C4-2B (cell line): ENCODE measurements around the gene COL6A1.
"Not testable (repeated sequence)": the region's sequence is repeated elsewhere in the genome, so short reads cannot be mapped to it uniquely, and the experiment has no call there.

Experiments
- H3K27ac ChIP-seq: fragments of 450-650 bp; 2 replicates; pipeline ENCODE4 v1.5.1; 2017
- ZFX ChIP-seq: fragments of 450-650 bp; IDR thresholded peaks from 2 replicates; pipeline ENCODE4 v1.6.1; 2017
- TF ChIP-seq, protein P1 (sequence below): fragments of 450-650 bp; conservative IDR thresholded peaks from 2 replicates; pipeline ENCODE4 v1.5.1; 2017; ENCODE audit warnings: mild to moderate bottlenecking

The COL6A1 gene

DNA sequence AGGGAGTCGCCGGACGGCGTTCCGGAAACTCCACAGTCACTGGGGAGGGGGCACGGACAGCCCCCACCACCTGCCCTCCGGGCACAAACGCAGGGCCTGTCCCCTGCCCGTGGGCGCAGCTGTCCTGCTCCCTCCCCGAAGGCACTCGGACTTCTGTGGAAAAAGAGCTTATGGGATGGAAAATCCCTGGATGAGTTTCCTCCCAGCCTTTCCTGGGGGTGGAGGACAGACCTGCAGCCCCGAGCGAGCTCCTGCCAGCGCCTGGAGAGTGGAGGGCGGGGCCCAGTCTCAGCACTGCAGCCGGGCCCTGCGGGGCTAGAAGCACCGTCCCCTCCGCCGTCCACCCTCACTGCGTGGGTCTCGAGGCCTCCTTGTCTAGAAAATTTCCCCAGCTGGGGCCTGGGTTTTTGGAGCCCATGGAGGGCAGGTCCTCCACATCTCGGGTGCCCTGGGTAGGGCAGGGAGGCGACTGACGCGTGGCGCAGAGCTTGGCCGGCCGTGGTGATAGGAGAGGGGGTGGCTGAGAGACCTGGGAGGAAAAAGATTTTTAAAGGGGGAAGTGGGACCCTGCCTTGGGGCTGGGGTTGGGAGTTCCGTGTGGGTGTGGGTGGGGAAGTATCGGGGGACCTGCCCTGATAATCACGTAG lies 6.4 kb upstream of the COL6A1 start:
- no peak overlapping the region for H3K27ac ChIP-seq
- TF ChIP-seq, protein P1, sequence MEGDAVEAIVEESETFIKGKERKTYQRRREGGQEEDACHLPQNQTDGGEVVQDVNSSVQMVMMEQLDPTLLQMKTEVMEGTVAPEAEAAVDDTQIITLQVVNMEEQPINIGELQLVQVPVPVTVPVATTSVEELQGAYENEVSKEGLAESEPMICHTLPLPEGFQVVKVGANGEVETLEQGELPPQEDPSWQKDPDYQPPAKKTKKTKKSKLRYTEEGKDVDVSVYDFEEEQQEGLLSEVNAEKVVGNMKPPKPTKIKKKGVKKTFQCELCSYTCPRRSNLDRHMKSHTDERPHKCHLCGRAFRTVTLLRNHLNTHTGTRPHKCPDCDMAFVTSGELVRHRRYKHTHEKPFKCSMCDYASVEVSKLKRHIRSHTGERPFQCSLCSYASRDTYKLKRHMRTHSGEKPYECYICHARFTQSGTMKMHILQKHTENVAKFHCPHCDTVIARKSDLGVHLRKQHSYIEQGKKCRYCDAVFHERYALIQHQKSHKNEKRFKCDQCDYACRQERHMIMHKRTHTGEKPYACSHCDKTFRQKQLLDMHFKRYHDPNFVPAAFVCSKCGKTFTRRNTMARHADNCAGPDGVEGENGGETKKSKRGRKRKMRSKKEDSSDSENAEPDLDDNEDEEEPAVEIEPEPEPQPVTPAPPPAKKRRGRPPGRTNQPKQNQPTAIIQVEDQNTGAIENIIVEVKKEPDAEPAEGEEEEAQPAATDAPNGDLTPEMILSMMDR = no peak
- no peak for TF ChIP-seq ZFX

DNA sequence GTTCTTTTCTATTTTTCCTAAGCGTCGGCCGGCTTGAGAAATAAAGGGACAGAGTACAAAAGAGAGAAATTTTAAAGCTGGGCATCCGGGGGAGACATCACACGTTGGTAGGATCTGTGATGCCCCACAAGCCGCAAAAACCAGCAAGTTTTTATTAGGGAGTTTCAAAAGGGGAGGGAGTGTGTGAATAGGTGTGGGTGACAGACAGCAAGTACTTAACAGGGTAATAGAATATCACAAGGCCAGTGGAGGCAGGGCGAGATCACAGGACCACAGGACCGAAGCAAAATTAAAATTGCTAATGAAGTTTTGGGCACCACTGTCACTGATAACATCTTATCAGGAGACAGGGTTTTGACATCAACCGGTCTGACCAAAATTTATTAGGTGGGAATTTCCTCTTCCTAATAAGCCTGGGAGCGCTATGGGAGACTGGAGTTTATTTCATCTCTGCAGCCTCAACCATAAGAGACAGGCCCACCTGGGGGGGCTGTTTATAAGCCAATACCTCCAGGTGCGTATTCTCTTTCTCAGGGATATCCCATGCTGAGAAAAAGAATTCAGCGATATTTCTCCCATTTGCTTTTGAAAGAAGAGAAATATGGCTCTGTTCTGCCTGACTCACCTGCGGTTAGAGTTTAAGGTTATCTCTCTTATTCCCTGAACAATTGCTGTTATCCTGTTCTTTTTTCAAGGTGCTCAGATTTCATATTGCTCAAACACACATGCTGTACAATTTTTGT lies 5.7 kb upstream of the COL6A1 start:
- not testable (repeated sequence) for H3K27ac ChIP-seq

DNA sequence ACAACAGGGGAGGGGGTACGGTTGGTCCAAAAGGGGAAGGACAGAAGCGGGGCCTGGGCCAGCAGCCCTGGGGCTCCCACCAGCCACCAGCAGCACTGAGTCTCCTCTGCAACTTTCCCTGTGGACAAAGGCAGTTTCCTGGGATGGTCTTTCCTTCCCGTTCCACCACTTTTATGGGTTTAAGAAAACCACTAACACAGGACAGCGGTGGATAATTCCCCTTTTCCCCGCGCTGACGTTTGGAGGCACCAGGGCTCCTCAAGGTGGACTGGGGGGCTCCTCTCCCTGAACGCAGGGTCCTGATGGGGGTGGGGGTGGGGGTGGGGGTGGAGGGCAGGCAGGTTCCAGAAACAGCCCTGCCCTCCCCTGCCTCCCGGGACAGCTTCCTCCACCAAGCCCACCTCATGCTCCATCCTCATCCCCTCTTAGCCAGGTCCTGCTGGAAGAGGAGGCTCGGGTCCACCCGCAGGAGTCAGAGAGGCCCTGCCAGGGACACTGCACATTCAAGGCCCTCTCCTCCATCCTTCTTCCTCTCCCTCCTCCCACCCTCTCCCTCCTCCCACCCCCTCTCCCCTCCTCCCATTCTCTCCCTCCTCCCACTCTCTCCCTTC lies 4.8 kb upstream of the COL6A1 start:
- TF ChIP-seq, protein P1 = no peak
- TF ChIP-seq ZFX = no peak
- H3K27ac ChIP-seq = no peak overlapping the region

DNA sequence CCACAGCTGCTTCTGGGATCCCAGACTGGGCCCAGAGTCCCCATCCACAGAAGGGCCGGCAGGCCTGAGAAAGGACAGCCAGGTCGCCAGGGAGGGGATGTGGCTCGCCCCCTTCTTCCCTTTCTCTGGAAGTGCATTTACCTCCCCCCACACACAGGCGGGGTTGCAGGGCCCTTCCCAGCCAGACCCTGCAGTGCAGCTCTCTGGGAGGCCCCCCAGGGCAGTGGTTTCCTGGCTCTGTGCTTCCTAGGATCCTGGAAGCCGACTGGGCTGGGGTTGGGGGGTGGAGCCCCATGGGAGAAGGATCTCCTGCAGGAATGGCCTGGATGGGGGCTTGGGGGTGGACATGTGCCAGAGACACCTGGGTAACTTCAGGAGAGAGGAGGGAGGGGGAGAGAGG lies 4.2 kb upstream of the COL6A1 start:
- TF ChIP-seq, protein P1 = no peak
- TF ChIP-seq ZFX = no peak
- H3K27ac ChIP-seq = no peak overlapping the region

DNA sequence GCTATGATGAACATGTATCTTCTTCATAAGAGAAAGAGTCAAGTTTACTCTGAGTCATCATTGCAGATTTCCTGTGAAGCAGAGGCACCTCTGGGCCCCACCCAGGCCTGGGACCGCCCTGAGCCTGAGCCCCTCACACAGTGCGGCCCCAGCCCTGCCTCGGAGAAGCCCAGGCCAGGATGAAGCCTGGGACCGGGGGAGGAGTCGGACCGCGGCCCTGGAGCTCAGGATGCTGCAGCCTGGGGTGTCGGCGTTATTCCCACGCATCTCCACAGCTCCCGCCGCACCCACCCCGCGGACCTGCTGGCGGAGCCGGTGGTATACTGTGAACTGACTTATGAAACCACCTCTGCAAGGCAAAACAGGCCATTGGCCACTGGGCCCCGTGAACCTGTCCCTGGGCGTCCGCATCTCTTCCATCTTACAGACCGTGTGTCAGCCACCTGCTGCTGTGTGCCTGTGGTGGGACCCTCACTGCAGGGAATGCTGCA lies 2.4 kb upstream of the COL6A1 start:
- TF ChIP-seq ZFX = no peak
- TF ChIP-seq, protein P1 = no peak
- no peak overlapping the region for H3K27ac ChIP-seq

DNA sequence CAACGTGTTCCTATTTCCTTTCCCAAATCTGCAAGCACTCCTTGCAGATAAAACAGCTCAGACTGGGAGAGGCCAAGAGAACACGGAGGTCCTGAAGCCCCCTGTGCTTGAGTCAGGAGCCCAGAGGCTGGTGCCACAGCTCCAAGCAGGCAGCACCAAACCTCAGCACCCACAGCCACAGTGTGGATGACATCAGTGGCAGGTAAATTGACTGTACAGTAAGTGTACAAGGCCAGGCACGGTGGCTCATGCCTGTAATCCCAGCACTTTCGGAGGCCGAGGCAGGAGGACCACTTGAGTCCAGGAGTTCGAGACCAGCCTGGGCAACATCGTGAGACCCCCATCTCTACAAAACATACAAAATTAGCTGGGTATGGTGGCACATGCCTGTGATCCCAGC lies 1.9 kb upstream of the COL6A1 start:
- TF ChIP-seq, protein P1 = no peak
- TF ChIP-seq ZFX = no peak
- no peak overlapping the region for H3K27ac ChIP-seq

DNA sequence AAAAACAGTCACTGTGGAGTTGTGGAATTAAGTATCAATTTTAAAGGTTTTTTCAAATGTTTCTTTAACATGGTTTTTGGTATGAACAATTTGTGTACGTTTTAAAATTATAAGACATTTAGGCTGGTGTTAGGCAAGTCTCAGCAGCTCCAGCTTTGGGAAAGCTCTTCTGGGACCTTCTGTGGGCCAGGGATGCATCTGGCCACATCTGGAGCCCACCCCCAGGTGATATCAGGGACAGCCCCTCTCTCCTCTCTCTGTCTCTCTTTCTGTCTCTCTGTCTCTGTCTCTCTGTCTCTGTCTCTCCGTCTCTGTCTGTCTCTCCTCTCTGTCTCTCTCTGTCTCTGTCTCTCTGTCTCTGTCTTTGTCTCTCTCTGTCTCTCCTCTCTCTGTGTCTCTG lies 1.3 kb upstream of the COL6A1 start:
- no peak overlapping the region for H3K27ac ChIP-seq

More for the DNA sequence above, 1.3 kb upstream of the COL6A1 start:
- TF ChIP-seq ZFX = no peak
- TF ChIP-seq, protein P1 = no peak
